IMR-90 (cell line): ENCODE results near the gene MYO9B. TPM values are rescaled to one million over a fixed set of nuclear protein-coding genes. Genes with fewer than 3 reads are reported as not detected.

Source experiments
- ATAC-seq: fragments of 200-7000 bp; cut with Tn5 transposase; 2 replicates; pipeline ENCODE4 v1.9.1; 2020; ENCODE audit warnings: low read depth, mild to moderate bottlenecking, moderate library complexity
- BruUV-seq: library from RNA; stranded (reverse); fragments of 400-500 nt; replicated peaks from 2 replicates; lab custom pipeline; 2021; lab: Mats Ljungman, UMichigan
- CTCF ChIA-PET: fragments of 300-600 bp; formaldehyde crosslinking; extraction: SDS; loops from one replicate; lab custom pipeline; 2021; ENCODE audit warnings: antibody characterized with exemption; lab: Yijun Ruan, JAX
- POLR2A ChIA-PET: fragments of 300-600 bp; sonication (Branson Sonifier 250); formaldehyde crosslinking; loops from one replicate; lab custom pipeline; 2022; ENCODE audit warnings: antibody characterized with exemption; ENCODE audit not compliant: unreplicated experiment; lab: Charles Lee
- DNase-seq: peaks from one replicate; pipeline ENCODE4 v3.0.0; 2013
- H2AFZ ChIP-seq: replicated peaks from 2 replicates; pipeline ENCODE3; 2013; ENCODE audit warnings: low read length, mild to moderate bottlenecking; ENCODE audit not compliant: poor library complexity
- H2AK5ac ChIP-seq: 2 replicates; pipeline ENCODE4 v1.6.1; 2013; ENCODE audit warnings: low read depth, low read length, inconsistent platforms
- H2AK9ac ChIP-seq: replicated peaks from 2 replicates; pipeline ENCODE3; 2013; ENCODE audit warnings: mild to moderate bottlenecking, low read depth, low read length, moderate library complexity; ENCODE audit not compliant: poor library complexity
- H2BK120ac ChIP-seq: 2 replicates; pipeline ENCODE4 v1.6.1; 2013; ENCODE audit warnings: low read depth, low read length, inconsistent platforms
- H2BK15ac ChIP-seq: 3 replicates; pipeline ENCODE4 v1.6.1; 2013; ENCODE audit warnings: low read depth, low read length, inconsistent platforms
- H2BK20ac ChIP-seq: 2 replicates; pipeline ENCODE4 v1.6.1; 2013; ENCODE audit warnings: low read depth, mild to moderate bottlenecking, inconsistent platforms, low read length, moderate library complexity
- H2BK5ac ChIP-seq: 2 replicates; pipeline ENCODE4 v1.6.1; 2013; ENCODE audit warnings: mild to moderate bottlenecking, low read depth, low read length, inconsistent platforms; ENCODE audit not compliant: poor library complexity, severe bottlenecking
- H3K14ac ChIP-seq: replicated peaks from 2 replicates; pipeline ENCODE4 v1.6.1; 2013; ENCODE audit warnings: low read depth, low read length, inconsistent platforms
- H3K18ac ChIP-seq: 2 replicates; pipeline ENCODE4 v1.6.1; 2013; ENCODE audit warnings: low read depth, low read length, control low read depth
- H3K23ac ChIP-seq: 2 replicates; pipeline ENCODE4 v1.6.1; 2013; ENCODE audit warnings: low read depth, low read length, inconsistent platforms
- H3K27ac ChIP-seq: 2 replicates; pipeline ENCODE4 v1.5.1; 2013; ENCODE audit warnings: mild to moderate bottlenecking, control low read depth, low read length; ENCODE audit not compliant: insufficient read depth
- H3K27me3 ChIP-seq: 2 replicates; pipeline ENCODE4 v1.6.1; 2013; ENCODE audit warnings: low read length; ENCODE audit not compliant: control insufficient read depth, insufficient read depth
- H3K36me3 ChIP-seq: 2 replicates; pipeline ENCODE4 v1.6.1; 2013; ENCODE audit warnings: low read length, mixed read lengths; ENCODE audit not compliant: control insufficient read depth, insufficient read depth
- H3K4ac ChIP-seq: 2 replicates; pipeline ENCODE4 v1.6.1; 2013; ENCODE audit warnings: low read depth, low read length, inconsistent platforms
- H3K4me1 ChIP-seq: 2 replicates; pipeline ENCODE4 v1.6.1; 2013; ENCODE audit warnings: low read length, mixed read lengths; ENCODE audit not compliant: control insufficient read depth, insufficient read depth
- H3K4me2 ChIP-seq: 2 replicates; pipeline ENCODE4 v1.6.1; 2013; ENCODE audit warnings: low read depth, mild to moderate bottlenecking, control low read depth, low read length, moderate library complexity
- H3K4me3 ChIP-seq: 2 replicates; pipeline ENCODE4 v1.5.1; 2013; ENCODE audit warnings: low read depth, mild to moderate bottlenecking, control low read depth, low read length, moderate library complexity; ENCODE audit not compliant: insufficient read depth
- H3K56ac ChIP-seq: 2 replicates; pipeline ENCODE4 v1.6.1; 2013; ENCODE audit warnings: low read length, inconsistent platforms; ENCODE audit not compliant: insufficient read depth; ENCODE audit errors: extremely low read depth
- H3K79me1 ChIP-seq, 2 experiments: 2 replicates each; pipeline ENCODE4 v1.6.1; 2013; ENCODE audit warnings: low read length in 2 of 2, inconsistent platforms in 1 of 2, low read depth in 1 of 2
- H3K9ac ChIP-seq: 2 replicates; pipeline ENCODE4 v1.6.1; 2013; ENCODE audit warnings: low read depth, low read length, control low read depth
- H3K9me1 ChIP-seq: 2 replicates; pipeline ENCODE4 v1.6.1; 2013; ENCODE audit warnings: low read length, inconsistent platforms; ENCODE audit not compliant: insufficient read depth
- H3K9me3 ChIP-seq: 2 replicates; pipeline ENCODE4 v1.6.1; 2013; ENCODE audit warnings: low read length; ENCODE audit not compliant: control insufficient read depth, insufficient read depth
- H4K20me1 ChIP-seq: 2 replicates; pipeline ENCODE4 v1.6.1; 2013; ENCODE audit warnings: low read length, inconsistent platforms; ENCODE audit not compliant: insufficient read depth
- H4K5ac ChIP-seq: 2 replicates; pipeline ENCODE4 v1.6.1; 2013; ENCODE audit warnings: mild to moderate bottlenecking, low read depth, low read length, control low read depth
- H4K8ac ChIP-seq, 2 experiments: 2 replicates each; pipeline ENCODE4 v1.6.1; 2013; ENCODE audit warnings: low read depth in 2 of 2, low read length in 2 of 2, control low read depth in 1 of 2, inconsistent platforms in 1 of 2
- H4K91ac ChIP-seq: 2 replicates; pipeline ENCODE4 v1.6.1; 2013; ENCODE audit warnings: low read depth, low read length, inconsistent platforms; ENCODE audit not compliant: insufficient read depth
- BHLHE40 ChIP-seq: fragments of 150-350 bp; IDR thresholded peaks from 2 replicates; pipeline ENCODE4 v1.6.1; 2016; ENCODE audit warnings: mild to moderate bottlenecking, low read depth, low read length
- CEBPB ChIP-seq: IDR thresholded peaks from 2 replicates; pipeline ENCODE4 v1.6.1; 2012; ENCODE audit warnings: low read depth, low read length, improper control_type of control experiment
- CHD1 ChIP-seq: IDR thresholded peaks from 2 replicates; pipeline ENCODE4 v1.6.1; 2012; ENCODE audit warnings: low read depth, low read length, improper control_type of control experiment
- ELK1 ChIP-seq: fragments of 150-350 bp; IDR thresholded peaks from 2 replicates; pipeline ENCODE4 v1.6.1; 2016; ENCODE audit warnings: low read depth, mild to moderate bottlenecking, low read length, moderate library complexity, borderline replicate concordance
- FOS ChIP-seq: fragments of 150-350 bp; IDR thresholded peaks from 2 replicates; pipeline ENCODE4 v1.6.1; 2016; ENCODE audit warnings: low read depth, low read length
- MAFK ChIP-seq: IDR thresholded peaks from 2 replicates; pipeline ENCODE4 v1.6.1; 2012; ENCODE audit warnings: low read depth, low read length, improper control_type of control experiment
- MAZ ChIP-seq: IDR thresholded peaks from 2 replicates; pipeline ENCODE4 v1.6.1; 2012; ENCODE audit warnings: low read depth, mild to moderate bottlenecking, low read length, improper control_type of control experiment, moderate library complexity, borderline replicate concordance
- MXI1 ChIP-seq: IDR thresholded peaks from 2 replicates; pipeline ENCODE4 v1.6.1; 2012; ENCODE audit warnings: low read depth, mild to moderate bottlenecking, low read length, moderate library complexity, borderline replicate concordance
- NFE2L2 ChIP-seq: fragments of 150-350 bp; IDR thresholded peaks from 2 replicates; pipeline ENCODE4 v1.6.1; 2016; ENCODE audit warnings: low read depth, mild to moderate bottlenecking, low read length
- RAD21 ChIP-seq: IDR thresholded peaks from 2 replicates; pipeline ENCODE4 v1.6.1; 2012; ENCODE audit warnings: low read length, improper control_type of control experiment
- RFX5 ChIP-seq: IDR thresholded peaks from 2 replicates; pipeline ENCODE4 v1.8.0; 2012; ENCODE audit warnings: low read depth, mild to moderate bottlenecking, low read length, moderate library complexity
- SMC3 ChIP-seq: fragments of 150-350 bp; IDR thresholded peaks from 2 replicates; pipeline ENCODE4 v1.6.1; 2016; ENCODE audit warnings: low read depth, mild to moderate bottlenecking, antibody characterized with exemption, low read length, moderate library complexity
- USF2 ChIP-seq: fragments of 150-350 bp; IDR thresholded peaks from 2 replicates; pipeline ENCODE4 v1.6.1; 2017; ENCODE audit warnings: mild to moderate bottlenecking, antibody characterized with exemption, low read length, low read depth
- WGBS, 2 experiments: methylation state at CpG; one replicate each; pipeline versions ENCODE4 v1.1.5 to v1.1.7; 2013; ENCODE audit warnings: missing lambda C conversion rate in 2 of 2; ENCODE audit not compliant: insufficient read length in 1 of 2; ENCODE audit errors: extremely low coverage in 2 of 2; 5-methylcytosine and 5-hydroxymethylcytosine counted together
- dilution Hi-C: fragments of 300-500 bp; cut with HindIII; formaldehyde crosslinking; loops from one replicate; pipeline ENCODE4 v1.14.3; 2018; ENCODE audit warnings: low sequenced_read_pairs; ENCODE audit not compliant: unreplicated experiment
- in situ Hi-C: fragments of 300-500 bp; cut with MboI; formaldehyde crosslinking; loops from 3 replicates; pipeline ENCODE4 v1.14.3; 2019; ENCODE audit warnings: low sequenced_read_pairs, inconsistent platforms, mixed read lengths
- intact Hi-C: fragments of 100-400 bp; cut with micrococcal nuclease; formaldehyde crosslinking; loops from 2 replicates; pipeline ENCODE4 v1.10.0; 2022
- polyA plus RNA-seq, 3 experiments: library from polyadenylated mRNA; depleted of rRNA; stranded (reverse); fragments of >200 nt; gene quantifications; 2 replicates each; pipeline ENCODE4 v1.2.3, GENCODE V29; 2012; ENCODE audit warnings: low replicate concordance in 1 of 3
- total RNA-seq: library from RNA; depleted of rRNA; stranded (reverse); fragments of >200 nt; gene quantifications from 2 replicates; pipeline ENCODE4 v1.2.3, GENCODE V29; 2012

The MYO9B gene
- total and polyA plus RNA-seq, 2 of the 4 experiments (the other 2 are of a cell fraction) = 61.8 to 77.8 TPM

- Histone ChIP-seq H3K18ac (no peak overlapping the region), H2BK20ac (no peak overlapping the region; the same call in 1 of the 2 replicates), H3K9me1 (peaks cover 21% of the 10 kb centered on the region), H3K4me3 (no peak overlapping the region), H2AK9ac (peak overlapping the region; percentile 83), H3K27ac (no peak overlapping the region), H3K23ac (peak overlapping the region; percentile 21; the same call in 1 of the 2 replicates), H3K9me3 (no peaks in the 10 kb centered on the region), H3K9ac (no peak overlapping the region), H2BK5ac (peak overlapping the region; percentile 47), H2AK5ac (peak overlapping the region; percentile 57), H3K36me3 (peaks cover 15% of the 10 kb centered on the region), H2BK120ac (no peak overlapping the region), H2AFZ (no peak overlapping the region), H4K20me1 (peaks cover 80% of the 10 kb centered on the region), H3K56ac (no peak overlapping the region), H2BK15ac (no peak overlapping the region), H4K91ac (peak overlapping the region; percentile 16), H4K5ac (no peak overlapping the region), H3K4me1 (peaks cover 20% of the 10 kb centered on the region), H3K79me1 (peaks cover 9 to 45% of the 10 kb centered on the region in 2 experiments; a peak in 3 of 4 replicates), H3K4me2 (no peak overlapping the region), H3K14ac (0 out of 2 replicates have a peak overlapping the region, but pooled peaks have one; percentile 24), H3K27me3 (no peaks in the 10 kb centered on the region), H4K8ac (peak overlapping the region in 1 of 2 experiments; percentile 31; a peak in 1 of 4 replicates), H3K4ac (no peak overlapping the region)
- no TSS peak for BruUV-seq
- WGBS, 2 experiments = 100% methylated on average over 1 of the region's 20 CpGs; no CpG with 5 or more reads in 1 of the 2 experiments
- ATAC-seq (no peak), DNase-seq (no peak)
- ChIA-PET POLR2A (no interaction called here), CTCF (interaction anchor here (0.7 kb wide), 1 partner anchor 76 kb away, joined by 3 read pairs; no protein-coding TSS in a partner anchor)
- intact Hi-C loops (no loop called here), in situ Hi-C loops (no loop called here), dilution Hi-C loops (no loop called here)
- TF ChIP-seq BHLHE40 (no peak), CEBPB (no peak), RFX5 (no peak), MAFK (no peak), USF2 (no peak), SMC3 (no peak), FOS (no peak), ELK1 (no peak), MAZ (no peak), RAD21 (no peak), CHD1 (no peak), MXI1 (no peak), NFE2L2 (no peak)
Measured at GRCh38 chr19:17081672-17082630, 6.4 kb downstream of the MYO9B start.
